Right atrium auricular region (tissue), 2 donors: ENCODE measurements around the gene PNPLA5. TPM values are rescaled to one million over a fixed set of nuclear protein-coding genes. Genes with fewer than 3 reads are reported as not detected.

Experiments
- DNase-seq: peaks from one replicate; pipeline ENCODE4 v3.0.0-alpha.2; 2019; ENCODE audit warnings: low spot score
- H3K27ac ChIP-seq, 2 donors: fragments of 200-600 bp; sonication (generic); 1 replicate in 1 of 2; 2 replicates in 1 of 2; pipeline ENCODE4 v1.5.1; 2016 to 2019
- H3K27me3 ChIP-seq, 2 donors: fragments of 200-600 bp; sonication (generic); one replicate each; pipeline versions ENCODE4 v1.5.1 to v1.6.0; 2017 to 2019
- H3K36me3 ChIP-seq: fragments of 200-600 bp; sonication (generic); one replicate; pipeline ENCODE4 v1.5.1; 2016
- H3K4me1 ChIP-seq, 2 donors: fragments of 200-600 bp; sonication (generic); one replicate each; pipeline versions ENCODE4 v1.5.1 to v1.6.0; 2017 to 2019
- H3K4me3 ChIP-seq, 2 donors: fragments of 200-600 bp; sonication (generic); 1 replicate in 1 of 2; 2 replicates in 1 of 2; pipeline ENCODE4 v1.5.1; 2017 to 2019; ENCODE audit warnings: mild to moderate bottlenecking in 1 of 2, moderate library complexity in 1 of 2
- H3K9me3 ChIP-seq, 2 donors: fragments of 200-600 bp; sonication (generic); one replicate each; pipeline ENCODE4 v1.5.1; 2019
- CTCF ChIP-seq, 2 donors: fragments of 200-600 bp; sonication (generic); IDR thresholded peaks; one replicate each; pipeline ENCODE4 v1.5.1; 2019; ENCODE audit warnings: antibody characterized with exemption in 2 of 2
- total RNA-seq, 2 donors: library from RNA; depleted of rRNA; stranded (reverse); fragments of >200 nt; gene quantifications; one replicate each; pipeline ENCODE4 v1.1.0, GENCODE V29; 2016

The PNPLA5 gene
- total RNA-seq, 2 donors from 2014 or later = not detected

- H3K36me3 ChIP-seq = no peaks in the 10 kb centered on the region
- H3K4me1 ChIP-seq = no peaks in the 10 kb centered on the region
- TF ChIP-seq CTCF (IDR thresholded peaks at IDR 0.05) = no peak
- no peaks in the 10 kb centered on the region for H3K9me3 ChIP-seq
- H3K4me3 ChIP-seq = no peak overlapping the region
- H3K27ac ChIP-seq = no peak overlapping the region
- no peak for DNase-seq
- H3K27me3 ChIP-seq = no peaks in the 10 kb centered on the region
Measured at GRCh38 chr22:43883719-43884415, 7.9 kb downstream of the PNPLA5 start.

- Histone ChIP-seq H3K27me3 (no peaks in the 10 kb centered on the region), H3K36me3 (no peaks in the 10 kb centered on the region), H3K4me1 (no peaks in the 10 kb centered on the region), H3K4me3 (no peak overlapping the region), H3K9me3 (no peaks in the 10 kb centered on the region), H3K27ac (no peak overlapping the region)
- DNase-seq = no peak
- TF ChIP-seq CTCF (IDR thresholded peaks at IDR 0.05) = peak in 1 of 2 donors; percentile 49
Measured at GRCh38 chr22:43883012-43883661, 8.7 kb downstream of the PNPLA5 start.

GRCh38 chr22:43882122-43882767 is 9.6 kb downstream of the PNPLA5 start:
- Histone ChIP-seq H3K36me3 (no peaks in the 10 kb centered on the region), H3K4me3 (no peak overlapping the region), H3K27me3 (no peaks in the 10 kb centered on the region), H3K9me3 (no peaks in the 10 kb centered on the region), H3K4me1 (no peaks in the 10 kb centered on the region), H3K27ac (no peak overlapping the region)
- no peak for DNase-seq
- no peak for TF ChIP-seq CTCF (IDR thresholded peaks at IDR 0.05)

GRCh38 chr22:43881091-43882061 is 10.4 kb downstream of the PNPLA5 start:
- H3K36me3 ChIP-seq = no peaks in the 10 kb centered on the region
- no peak overlapping the region for H3K4me3 ChIP-seq
- no peak for DNase-seq
- no peaks in the 10 kb centered on the region for H3K4me1 ChIP-seq
- no peaks in the 10 kb centered on the region for H3K27me3 ChIP-seq
- H3K9me3 ChIP-seq = no peaks in the 10 kb centered on the region
- TF ChIP-seq CTCF (IDR thresholded peaks at IDR 0.05) = no peak
- H3K27ac ChIP-seq = no peak overlapping the region

- no peaks in the 10 kb centered on the region for H3K36me3 ChIP-seq
- no peaks in the 10 kb centered on the region for H3K4me1 ChIP-seq
- H3K27me3 ChIP-seq = no peaks in the 10 kb centered on the region
- H3K4me3 ChIP-seq = no peak overlapping the region
- DNase-seq = no peak
- H3K9me3 ChIP-seq = no peaks in the 10 kb centered on the region
- no peak overlapping the region for H3K27ac ChIP-seq
- TF ChIP-seq CTCF (IDR thresholded peaks at IDR 0.05) = no peak
Measured at GRCh38 chr22:43880541-43880991, 11.2 kb downstream of the PNPLA5 start.
